Measurements from ENCODE around the gene PLEKHG5.
"Not testable (repeated sequence)": the region's sequence is repeated elsewhere in the genome, so short reads cannot be mapped to it uniquely, and the experiment has no call there.

The PLEKHG5 gene

DNA sequence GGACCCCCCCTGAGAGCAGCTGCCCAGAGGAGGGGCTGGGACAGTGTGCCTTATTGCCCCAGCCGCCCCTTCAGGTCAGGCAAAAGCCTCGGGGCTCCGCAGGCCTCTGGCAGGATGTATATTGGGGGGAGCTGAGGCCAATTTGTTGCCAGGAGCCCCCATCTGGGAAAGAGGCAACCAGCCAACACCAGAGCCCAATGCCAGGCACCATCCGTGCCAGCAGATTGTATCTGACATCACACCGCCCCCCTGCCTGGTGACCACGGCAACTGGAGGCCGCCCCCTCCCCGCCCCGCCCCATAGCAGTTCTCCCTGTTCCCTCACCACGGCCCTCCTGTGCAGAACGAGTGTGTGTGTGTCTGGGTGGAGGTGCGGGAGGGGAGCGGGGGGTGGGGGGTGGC lies 3.6 kb upstream of the PLEKHG5 start:
- Histone ChIP-seq H3K4me3 (ENCODE audit: low read length) (no peak overlapping the region), H3K9ac (ENCODE audit: low read length) (no peak overlapping the region), H3K27ac (ENCODE audit: low read length) (no peak overlapping the region), H3K36me3 (replicated peaks; ENCODE audit: low read depth, low read length) (no peaks in the 10 kb centered on the region), H3K27me3 (ENCODE audit: low read depth, low read length) (peaks cover 11% of the 10 kb centered on the region), H2AFZ (ENCODE audit: low read depth, low read length) (no peak overlapping the region), H3K9me3 (ENCODE audit: insufficient read depth, low read length) (no peaks in the 10 kb centered on the region), H3K79me2 (ENCODE audit: low read length) (no peaks in the 10 kb centered on the region), H3K4me1 (ENCODE audit: low read length) (peaks cover 9% of the 10 kb centered on the region), H3K4me2 (ENCODE audit: low read length) (no peak overlapping the region), H4K20me1 (ENCODE audit: insufficient read depth, low read length) (no peaks in the 10 kb centered on the region)
- TF ChIP-seq EZH2phosphoT487 (IDR thresholded peaks at IDR 0.05; ENCODE audit: low read depth), result no peak
- TF ChIP-seq, protein P1, sequence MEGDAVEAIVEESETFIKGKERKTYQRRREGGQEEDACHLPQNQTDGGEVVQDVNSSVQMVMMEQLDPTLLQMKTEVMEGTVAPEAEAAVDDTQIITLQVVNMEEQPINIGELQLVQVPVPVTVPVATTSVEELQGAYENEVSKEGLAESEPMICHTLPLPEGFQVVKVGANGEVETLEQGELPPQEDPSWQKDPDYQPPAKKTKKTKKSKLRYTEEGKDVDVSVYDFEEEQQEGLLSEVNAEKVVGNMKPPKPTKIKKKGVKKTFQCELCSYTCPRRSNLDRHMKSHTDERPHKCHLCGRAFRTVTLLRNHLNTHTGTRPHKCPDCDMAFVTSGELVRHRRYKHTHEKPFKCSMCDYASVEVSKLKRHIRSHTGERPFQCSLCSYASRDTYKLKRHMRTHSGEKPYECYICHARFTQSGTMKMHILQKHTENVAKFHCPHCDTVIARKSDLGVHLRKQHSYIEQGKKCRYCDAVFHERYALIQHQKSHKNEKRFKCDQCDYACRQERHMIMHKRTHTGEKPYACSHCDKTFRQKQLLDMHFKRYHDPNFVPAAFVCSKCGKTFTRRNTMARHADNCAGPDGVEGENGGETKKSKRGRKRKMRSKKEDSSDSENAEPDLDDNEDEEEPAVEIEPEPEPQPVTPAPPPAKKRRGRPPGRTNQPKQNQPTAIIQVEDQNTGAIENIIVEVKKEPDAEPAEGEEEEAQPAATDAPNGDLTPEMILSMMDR (IDR thresholded peaks at IDR 0.05; ENCODE audit: low read depth, low read length), result no peak

DNA sequence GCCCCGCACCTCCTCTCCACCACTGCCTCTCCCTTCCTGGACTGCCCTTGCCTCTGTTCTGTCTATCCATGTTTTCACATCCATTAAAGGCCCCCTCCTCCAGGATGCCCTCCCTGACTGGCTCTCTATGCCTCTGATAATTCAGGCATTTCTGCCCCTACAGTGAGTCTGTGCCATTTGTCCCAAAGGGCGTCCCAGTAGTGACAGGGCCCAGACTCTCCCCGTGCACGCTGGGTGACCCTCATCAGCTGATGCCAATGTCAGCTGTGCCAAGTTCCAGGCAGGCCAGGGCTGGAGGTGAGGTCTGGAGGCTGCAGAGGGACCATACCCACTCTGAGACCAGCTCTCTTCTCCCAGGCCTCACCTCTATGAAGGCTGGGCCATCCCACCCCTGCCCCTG lies 3.2 kb upstream of the PLEKHG5 start:
- H4K20me1 ChIP-seq (ENCODE audit: insufficient read depth, low read length), result no peaks in the 10 kb centered on the region
- no peak overlapping the region for H3K4me3 ChIP-seq (ENCODE audit: low read length)
- TF ChIP-seq EZH2phosphoT487 (IDR thresholded peaks at IDR 0.05; ENCODE audit: low read depth), result no peak
- TF ChIP-seq, protein P1 (IDR thresholded peaks at IDR 0.05; ENCODE audit: low read depth, low read length), result no peak
- H3K27ac ChIP-seq (ENCODE audit: low read length), result no peak overlapping the region
- no peaks in the 10 kb centered on the region for H3K9me3 ChIP-seq (ENCODE audit: insufficient read depth, low read length)
- no peaks in the 10 kb centered on the region for H3K79me2 ChIP-seq (ENCODE audit: low read length)
- H3K27me3 ChIP-seq (ENCODE audit: low read depth, low read length), result peaks cover 11% of the 10 kb centered on the region
- H3K4me2 ChIP-seq (ENCODE audit: low read length), result no peak overlapping the region
- no peaks in the 10 kb centered on the region for H3K36me3 ChIP-seq (replicated peaks; ENCODE audit: low read depth, low read length)
- H3K4me1 ChIP-seq (ENCODE audit: low read length), result peaks cover 10% of the 10 kb centered on the region
- H2AFZ ChIP-seq (ENCODE audit: low read depth, low read length), result no peak overlapping the region
- H3K9ac ChIP-seq (ENCODE audit: low read length), result no peak overlapping the region

DNA sequence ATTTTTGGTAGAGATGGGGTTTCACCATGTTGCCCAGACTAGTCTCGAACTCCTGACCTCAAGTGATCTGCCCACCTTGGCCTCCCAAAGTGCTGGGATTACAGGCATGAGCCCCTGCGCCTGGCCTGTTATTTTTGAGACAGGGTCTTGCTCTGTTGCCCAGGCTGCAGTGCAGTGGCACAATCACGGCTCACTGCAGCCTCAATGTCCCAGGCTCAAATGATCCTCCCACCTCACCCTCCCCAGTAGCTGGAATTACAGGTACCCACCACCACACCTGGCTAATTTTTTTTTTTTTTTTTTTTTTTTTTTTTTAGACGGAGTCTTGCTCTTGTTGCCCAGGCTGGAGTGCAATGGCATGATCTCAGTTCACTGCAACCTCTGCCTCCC lies 2.4 kb upstream of the PLEKHG5 start:
- not testable (repeated sequence) for H3K9ac ChIP-seq (ENCODE audit: low read length); H3K79me2 ChIP-seq (ENCODE audit: low read length); H3K36me3 ChIP-seq (replicated peaks; ENCODE audit: low read depth, low read length); H3K27ac ChIP-seq (ENCODE audit: low read length); H3K4me2 ChIP-seq (ENCODE audit: low read length); H3K9me3 ChIP-seq (ENCODE audit: insufficient read depth, low read length); H3K4me3 ChIP-seq (ENCODE audit: low read length); H4K20me1 ChIP-seq (ENCODE audit: insufficient read depth, low read length); H2AFZ ChIP-seq (ENCODE audit: low read depth, low read length)
- peaks cover 11% of the 10 kb centered on the region for H3K27me3 ChIP-seq (ENCODE audit: low read depth, low read length)
- H3K4me1 ChIP-seq (ENCODE audit: low read length), result peaks cover 12% of the 10 kb centered on the region

- peak overlapping the region; percentile 98; the same call in 1 of the 2 replicates for H3K4me3 ChIP-seq (ENCODE audit: low read length)
- H3K4me1 ChIP-seq (ENCODE audit: low read length), result peaks cover 12% of the 10 kb centered on the region
- H4K20me1 ChIP-seq (ENCODE audit: insufficient read depth, low read length), result no peaks in the 10 kb centered on the region
- H3K4me2 ChIP-seq (ENCODE audit: low read length), result peak overlapping the region; percentile 88
- no peaks in the 10 kb centered on the region for H3K9me3 ChIP-seq (ENCODE audit: insufficient read depth, low read length)
- TF ChIP-seq, protein P1 (IDR thresholded peaks at IDR 0.05; ENCODE audit: low read depth, low read length), result no peak
- TF ChIP-seq EZH2phosphoT487 (IDR thresholded peaks at IDR 0.05; ENCODE audit: low read depth), result no peak
- no peak overlapping the region for H3K27ac ChIP-seq (ENCODE audit: low read length)
- H3K79me2 ChIP-seq (ENCODE audit: low read length), result no peaks in the 10 kb centered on the region
- no peaks in the 10 kb centered on the region for H3K36me3 ChIP-seq (replicated peaks; ENCODE audit: low read depth, low read length)
- H2AFZ ChIP-seq (ENCODE audit: low read depth, low read length), result no peak overlapping the region
- no peak overlapping the region for H3K9ac ChIP-seq (ENCODE audit: low read length)
- H3K27me3 ChIP-seq (ENCODE audit: low read depth, low read length), result peaks cover 10% of the 10 kb centered on the region
These were observed 499 bp upstream of the PLEKHG5 start for GRCh38 chr1:6491966-6492365.

- Histone ChIP-seq H3K79me2 (ENCODE audit: low read length) (no peaks in the 10 kb centered on the region), H3K4me1 (ENCODE audit: low read length) (peaks cover 15% of the 10 kb centered on the region), H3K27ac (ENCODE audit: low read length) (peak overlapping the region; percentile 61), H3K9me3 (ENCODE audit: insufficient read depth, low read length) (no peaks in the 10 kb centered on the region), H3K4me2 (ENCODE audit: low read length) (peak overlapping the region; percentile 88), H3K9ac (ENCODE audit: low read length) (peak overlapping the region; percentile 98), H3K27me3 (ENCODE audit: low read depth, low read length) (peaks cover 1% of the 10 kb centered on the region; the same call in 1 of the 2 replicates), H3K36me3 (replicated peaks; ENCODE audit: low read depth, low read length) (no peaks in the 10 kb centered on the region), H4K20me1 (ENCODE audit: insufficient read depth, low read length) (no peaks in the 10 kb centered on the region), H3K4me3 (ENCODE audit: low read length) (peak overlapping the region; percentile 98), H2AFZ (ENCODE audit: low read depth, low read length) (peak overlapping the region; percentile 70)
- TF ChIP-seq, protein P1 (IDR thresholded peaks at IDR 0.05; ENCODE audit: low read depth, low read length), result no peak
- no peak for TF ChIP-seq EZH2phosphoT487 (IDR thresholded peaks at IDR 0.05; ENCODE audit: low read depth)
These were observed 402 bp downstream of the PLEKHG5 start for GRCh38 chr1:6491081-6491449.
